ENCODE measurements around the gene ADAM12. TPM values are rescaled to one million over a fixed set of nuclear protein-coding genes. Genes with fewer than 3 reads are reported as not detected.

The ADAM12 gene
- total RNA-seq, 1 donor from 2014 or later, result 8.0 TPM

- H4K20me1 ChIP-seq (ENCODE audit: low read depth), result no peaks in the 10 kb centered on the region
- H3K27ac ChIP-seq, result no peak overlapping the region
- H3F3A ChIP-seq (ENCODE audit: low read depth), result no peaks in the 10 kb centered on the region
- H3K9me3 ChIP-seq (ENCODE audit: low read depth), result no peaks in the 10 kb centered on the region
- Mint-ChIP-seq H3K27me3 (ENCODE audit: insufficient read depth, low read depth) (peaks cover 2% of the 10 kb centered on the region), H3K9me3 (no peaks in the 10 kb centered on the region), H3K36me3 (no peaks in the 10 kb centered on the region), H3K4me3 (no peak overlapping the region), H3K4me1 (peaks cover 20% of the 10 kb centered on the region), H3K27ac (no peak overlapping the region)
- peaks cover 14% of the 10 kb centered on the region for H3K4me1 ChIP-seq
- H3K4me2 ChIP-seq, result no peak overlapping the region
- no peaks in the 10 kb centered on the region for H3K79me2 ChIP-seq (ENCODE audit: low read depth)
- H3K4me3 ChIP-seq, result no peak overlapping the region
- no peak overlapping the region for H2AFZ ChIP-seq (replicated peaks)
- DNase-seq (ENCODE audit: low spot score), result no peak
- TF ChIP-seq EZH2 (IDR thresholded peaks at IDR 0.05) (no peak), EZH2phosphoT487 (IDR thresholded peaks at IDR 0.05) (no peak), CTCF (IDR thresholded peaks at IDR 0.05) (no peak)
- no peaks in the 10 kb centered on the region for H3K36me3 ChIP-seq
- no peaks in the 10 kb centered on the region for H3K27me3 ChIP-seq
- H3K9ac ChIP-seq, result no peak overlapping the region
These were observed 152.9 kb downstream of the ADAM12 start for GRCh38 chr10:126235091-126235978.

GRCh38 chr10:126234630-126235029, 153.6 kb downstream of the ADAM12 start:
- no peaks in the 10 kb centered on the region for H3K79me2 ChIP-seq (ENCODE audit: low read depth)
- Mint-ChIP-seq H3K4me3 (no peak overlapping the region), H3K27ac (peak overlapping the region; percentile 12), H3K36me3 (no peaks in the 10 kb centered on the region), H3K9me3 (no peaks in the 10 kb centered on the region), H3K27me3 (ENCODE audit: insufficient read depth, low read depth) (peaks cover 3% of the 10 kb centered on the region), H3K4me1 (peaks cover 18% of the 10 kb centered on the region)
- no peak overlapping the region for H2AFZ ChIP-seq (replicated peaks)
- no peak overlapping the region for H3K9ac ChIP-seq
- no peak overlapping the region for H3K27ac ChIP-seq
- no peaks in the 10 kb centered on the region for H3K9me3 ChIP-seq (ENCODE audit: low read depth)
- no peak overlapping the region for H3K4me3 ChIP-seq
- no peaks in the 10 kb centered on the region for H4K20me1 ChIP-seq (ENCODE audit: low read depth)
- DNase-seq (ENCODE audit: low spot score), result no peak
- H3K27me3 ChIP-seq, result no peaks in the 10 kb centered on the region
- peaks cover 7% of the 10 kb centered on the region for H3K4me1 ChIP-seq
- H3F3A ChIP-seq (ENCODE audit: low read depth), result no peaks in the 10 kb centered on the region
- no peak for TF ChIP-seq CTCF (IDR thresholded peaks at IDR 0.05)
- H3K36me3 ChIP-seq, result no peaks in the 10 kb centered on the region
- no peak overlapping the region for H3K4me2 ChIP-seq

- Histone ChIP-seq H3K27ac (no peak overlapping the region), H3K79me2 (ENCODE audit: low read depth) (no peaks in the 10 kb centered on the region), H3F3A (ENCODE audit: low read depth) (no peaks in the 10 kb centered on the region), H2AFZ (replicated peaks) (no peak overlapping the region), H3K4me2 (no peak overlapping the region), H3K27me3 (no peaks in the 10 kb centered on the region), H3K9ac (no peak overlapping the region), H4K20me1 (ENCODE audit: low read depth) (no peaks in the 10 kb centered on the region), H3K9me3 (ENCODE audit: low read depth) (no peaks in the 10 kb centered on the region), H3K4me1 (peaks cover 19% of the 10 kb centered on the region), H3K36me3 (no peaks in the 10 kb centered on the region), H3K4me3 (no peak overlapping the region)
- peaks cover 3% of the 10 kb centered on the region for H3K27me3 Mint-ChIP-seq (ENCODE audit: insufficient read depth, low read depth)
- H3K4me1 Mint-ChIP-seq, result peaks cover 12% of the 10 kb centered on the region
- no peaks in the 10 kb centered on the region for H3K36me3 Mint-ChIP-seq
- DNase-seq (ENCODE audit: low spot score), result no peak
- no peak overlapping the region for H3K4me3 Mint-ChIP-seq
- TF ChIP-seq EZH2phosphoT487 (IDR thresholded peaks at IDR 0.05) (no peak), CTCF (IDR thresholded peaks at IDR 0.05) (no peak), EZH2 (IDR thresholded peaks at IDR 0.05) (no peak)
- H3K9me3 Mint-ChIP-seq, result no peaks in the 10 kb centered on the region
- H3K27ac Mint-ChIP-seq, result peak overlapping the region; percentile 32
These were observed 154.8 kb downstream of the ADAM12 start for GRCh38 chr10:126233182-126234148.
